Measurements from ENCODE around the gene PKNOX2. TPM values are rescaled to one million over a fixed set of nuclear protein-coding genes. Genes with fewer than 3 reads are reported as not detected.

Gene PKNOX2
- total and polyA plus RNA-seq, 2 of the 8 experiments (the other 6 are each of a cell fraction or from before 2014, with no cell fraction given) = 2.0 TPM

DNA sequence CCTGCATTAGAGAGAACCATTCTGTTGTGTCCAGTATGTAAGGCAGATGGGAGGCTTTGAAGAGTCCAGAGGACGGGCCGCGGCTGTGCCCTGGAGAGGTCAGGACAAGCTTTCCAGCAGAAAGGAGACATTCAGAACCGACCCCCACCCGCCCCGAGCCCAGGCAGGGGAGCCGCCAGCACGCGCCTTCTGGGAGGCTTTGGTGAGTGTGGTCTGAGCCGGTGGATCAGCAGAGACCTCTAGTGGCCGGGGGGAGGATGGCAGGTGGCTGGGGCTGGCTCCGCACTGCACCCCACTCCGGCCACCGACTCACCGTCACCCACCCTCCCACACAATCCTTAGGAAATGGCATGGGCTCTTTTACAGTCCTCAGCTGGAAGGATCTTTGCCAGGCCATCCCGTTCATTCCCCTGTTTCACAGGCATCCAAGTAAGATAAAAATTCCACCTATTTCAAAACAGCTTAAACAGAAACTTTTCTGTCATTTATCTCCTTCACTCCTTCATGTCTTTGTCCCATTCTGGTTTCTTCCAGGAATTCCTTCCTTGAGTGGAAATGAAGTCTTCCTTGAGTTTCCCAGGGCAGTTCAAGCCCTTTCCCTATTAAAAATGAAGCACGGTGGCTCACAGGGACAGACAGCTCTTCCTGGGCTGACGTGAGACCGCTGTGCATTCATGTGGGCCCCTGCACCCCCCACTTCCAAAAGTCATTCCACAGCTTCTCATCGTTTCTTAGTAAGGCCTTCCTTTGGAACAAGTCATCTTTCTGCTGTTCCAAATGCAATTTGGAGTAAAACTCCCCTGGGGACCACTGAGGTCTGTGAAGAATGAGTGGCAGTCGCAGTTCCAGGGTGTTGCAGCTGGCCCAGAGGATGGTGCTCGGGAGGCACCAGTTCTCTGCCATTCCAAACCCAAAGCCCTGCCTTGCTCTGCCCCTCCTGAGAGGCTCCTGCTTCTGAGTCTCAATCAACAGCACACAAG lies 240.6 kb downstream of the PKNOX2 start (continued):
- TF ChIP-seq, protein P1, sequence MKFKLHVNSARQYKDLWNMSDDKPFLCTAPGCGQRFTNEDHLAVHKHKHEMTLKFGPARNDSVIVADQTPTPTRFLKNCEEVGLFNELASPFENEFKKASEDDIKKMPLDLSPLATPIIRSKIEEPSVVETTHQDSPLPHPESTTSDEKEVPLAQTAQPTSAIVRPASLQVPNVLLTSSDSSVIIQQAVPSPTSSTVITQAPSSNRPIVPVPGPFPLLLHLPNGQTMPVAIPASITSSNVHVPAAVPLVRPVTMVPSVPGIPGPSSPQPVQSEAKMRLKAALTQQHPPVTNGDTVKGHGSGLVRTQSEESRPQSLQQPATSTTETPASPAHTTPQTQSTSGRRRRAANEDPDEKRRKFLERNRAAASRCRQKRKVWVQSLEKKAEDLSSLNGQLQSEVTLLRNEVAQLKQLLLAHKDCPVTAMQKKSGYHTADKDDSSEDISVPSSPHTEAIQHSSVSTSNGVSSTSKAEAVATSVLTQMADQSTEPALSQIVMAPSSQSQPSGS (IDR thresholded peaks at IDR 0.05; ENCODE audit: low read length) = no peak
- TF ChIP-seq TAF1 (IDR thresholded peaks at IDR 0.05; ENCODE audit: low read depth, low read length) (no peak), PHF8 (conservative IDR thresholded peaks at IDR 0.05; ENCODE audit: low read depth, low read length) (no peak), CREB1 (IDR thresholded peaks at IDR 0.05) (no peak), TEAD4 (IDR thresholded peaks at IDR 0.05; ENCODE audit: low read depth, low read length) (no peak), KDM4A (IDR thresholded peaks at IDR 0.05; ENCODE audit: low read depth, low read length, severe bottlenecking) (no peak), JUND (IDR thresholded peaks at IDR 0.05; ENCODE audit: low read length) (no peak), POU5F1 (IDR thresholded peaks at IDR 0.05; ENCODE audit: low read depth, low read length) (no peak), MAX (IDR thresholded peaks at IDR 0.05) (peak; percentile 91), CTCF (IDR thresholded peaks at IDR 0.05; ENCODE audit: control extremely low read depth in 1 of 3, insufficient read depth in 1 of 3, low read depth in 1 of 3, low read length in 3 of 3) (peak; percentile 94 to 98 (median 96)), EZH2 (IDR thresholded peaks at IDR 0.05; ENCODE audit: low read depth, low read length, severe bottlenecking) (no peak), RXRA (IDR thresholded peaks at IDR 0.05; ENCODE audit: insufficient read depth, low read depth, low read length) (no peak), TAF7 (optimal IDR thresholded peaks at IDR 0.05; ENCODE audit: borderline replicate concordance, low read depth, low read length) (no peak), CTBP2 (IDR thresholded peaks at IDR 0.05; ENCODE audit: borderline replicate concordance, insufficient read depth, insufficient read length, low read length) (no peak), EP300 (IDR thresholded peaks at IDR 0.05; ENCODE audit: borderline replicate concordance in 1 of 2, low read depth in 2 of 2, low read length in 2 of 2) (no peak), BRCA1 (IDR thresholded peaks at IDR 0.05; ENCODE audit: low read depth, low read length) (no peak), KDM5A (IDR thresholded peaks at IDR 0.05; ENCODE audit: low read length) (no peak), SRF (IDR thresholded peaks at IDR 0.05; ENCODE audit: low read depth, low read length) (no peak)

Data from H1 (cell line).